Vagina (tissue), 2 donors: ENCODE results near the gene ZBTB40. TPM values are rescaled to one million over a fixed set of nuclear protein-coding genes. Genes with fewer than 3 reads are reported as not detected.

Experiments used
- DNase-seq, 2 donors: peaks; one replicate each; pipeline ENCODE4 v3.0.0-alpha.2; 2017; ENCODE audit errors: extremely low spot score in 2 of 2
- H3K27ac ChIP-seq: fragments of 200-600 bp; sonication (generic); one replicate; pipeline ENCODE4 v1.5.1; 2019
- H3K27me3 ChIP-seq: fragments of 200-600 bp; sonication (generic); one replicate; pipeline ENCODE4 v1.5.1; 2019
- H3K36me3 ChIP-seq, 2 donors: fragments of 200-600 bp; sonication (generic); one replicate each; pipeline ENCODE4 v1.5.1; 2017 to 2019
- H3K4me1 ChIP-seq: fragments of 200-600 bp; sonication (generic); one replicate; pipeline ENCODE4 v1.5.1; 2019
- H3K4me3 ChIP-seq, 2 donors: fragments of 200-600 bp; sonication (generic); 1 replicate in 1 of 2; 2 replicates in 1 of 2; pipeline ENCODE4 v1.5.1; 2016 to 2019
- H3K9me3 ChIP-seq: fragments of 200-600 bp; sonication (generic); one replicate; pipeline ENCODE4 v1.5.1; 2019
- POLR2A ChIP-seq, 2 donors: fragments of 450-650 bp; IDR thresholded peaks; one replicate each; pipeline ENCODE4 v1.6.1; 2017; ENCODE audit warnings: antibody characterized with exemption in 2 of 2, mild to moderate bottlenecking in 2 of 2, moderate library complexity in 2 of 2
- POLR2AphosphoS5 ChIP-seq, 2 donors: sonication (generic); formaldehyde crosslinking; IDR thresholded peaks; one replicate each; pipeline ENCODE4 v1.9.0; 2017; ENCODE audit warnings: antibody characterized with exemption in 2 of 2, mild to moderate bottlenecking in 2 of 2, low read depth in 1 of 2; ENCODE audit not compliant: insufficient read depth in 1 of 2
- intact Hi-C: fragments of 100-400 bp; cut with DNase I; formaldehyde crosslinking; loops from one replicate; pipeline ENCODE4 v1.15.1; 2023
- total RNA-seq: library from RNA; depleted of rRNA; stranded (reverse); fragments of >200 nt; gene quantifications from one replicate; pipeline ENCODE4 v1.2.3, GENCODE V29; 2016
- TF ChIP-seq, protein P1 (sequence below), 3 experiments: fragments of 450-650 bp in 2 of 3; fragments of 200-600 bp in 1 of 3; sonication (generic) in 1 of 3; IDR thresholded peaks; one replicate each; pipeline ENCODE4 v1.5.1; 2017 to 2019; ENCODE audit warnings: antibody characterized with exemption in 3 of 3, mild to moderate bottlenecking in 2 of 3, moderate library complexity in 2 of 3

Gene ZBTB40
- total RNA-seq, 1 donor from 2014 or later: 14.7 TPM

DNA sequence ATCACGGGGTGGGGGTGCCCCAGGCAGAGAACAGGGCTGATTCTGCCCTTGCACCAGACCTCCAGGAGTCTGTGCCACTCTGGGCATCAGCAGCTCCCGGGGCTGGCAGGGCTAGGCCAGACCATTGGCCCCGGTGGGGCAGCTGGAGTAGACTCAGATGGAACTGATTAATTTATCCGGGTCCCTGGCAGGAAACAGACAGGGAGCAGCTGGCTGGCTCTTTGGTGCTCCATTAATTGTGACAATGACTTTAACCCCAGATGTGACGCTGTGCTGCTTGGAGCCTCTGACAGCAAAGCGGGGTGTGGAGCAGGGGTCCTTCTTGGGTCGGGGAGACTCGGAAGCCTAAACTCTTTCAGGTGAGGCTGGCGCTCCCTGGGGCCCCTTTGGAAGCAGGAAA is 121.2 kb downstream of the ZBTB40 start:
- Histone ChIP-seq H3K36me3 (no peaks in the 10 kb centered on the region), H3K4me3 (no peak overlapping the region), H3K27ac (no peak overlapping the region), H3K27me3 (no peaks in the 10 kb centered on the region), H3K4me1 (no peaks in the 10 kb centered on the region), H3K9me3 (no peaks in the 10 kb centered on the region)
- TF ChIP-seq POLR2A (IDR thresholded peaks at IDR 0.05): no peak
- TF ChIP-seq POLR2AphosphoS5 (IDR thresholded peaks at IDR 0.05; ENCODE audit: insufficient read depth in 1 of 2, low read depth in 1 of 2): no peak
- intact Hi-C loops: no loop called here
- no peak for DNase-seq

DNA sequence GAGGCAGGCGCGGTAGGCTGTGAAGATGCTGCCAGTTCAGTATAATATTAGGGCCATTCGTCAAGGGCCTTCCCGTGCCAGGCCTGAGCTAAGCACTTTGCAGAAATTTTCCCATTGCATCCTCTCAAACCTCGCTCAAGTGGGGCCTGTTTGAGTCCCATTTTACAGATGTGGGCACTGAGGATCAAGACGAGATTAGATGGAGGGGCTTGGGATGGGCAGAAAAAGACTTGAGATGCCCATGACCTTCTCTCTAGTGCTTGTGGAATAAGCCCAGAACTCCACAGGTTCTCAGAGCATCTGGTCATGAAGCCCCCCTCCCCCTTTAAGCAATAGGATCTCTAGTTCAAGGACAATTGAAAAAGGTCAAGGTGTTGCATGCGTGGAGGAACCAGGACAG is 121.6 kb downstream of the ZBTB40 start:
- Histone ChIP-seq H3K27me3 (no peaks in the 10 kb centered on the region), H3K9me3 (no peaks in the 10 kb centered on the region), H3K27ac (no peak overlapping the region), H3K36me3 (no peaks in the 10 kb centered on the region), H3K4me1 (no peaks in the 10 kb centered on the region), H3K4me3 (no peak overlapping the region)
- DNase-seq: no peak
- intact Hi-C loops: no loop called here
- TF ChIP-seq POLR2AphosphoS5 (IDR thresholded peaks at IDR 0.05; ENCODE audit: insufficient read depth in 1 of 2, low read depth in 1 of 2) (no peak), POLR2A (IDR thresholded peaks at IDR 0.05) (no peak)
- TF ChIP-seq, protein P1, sequence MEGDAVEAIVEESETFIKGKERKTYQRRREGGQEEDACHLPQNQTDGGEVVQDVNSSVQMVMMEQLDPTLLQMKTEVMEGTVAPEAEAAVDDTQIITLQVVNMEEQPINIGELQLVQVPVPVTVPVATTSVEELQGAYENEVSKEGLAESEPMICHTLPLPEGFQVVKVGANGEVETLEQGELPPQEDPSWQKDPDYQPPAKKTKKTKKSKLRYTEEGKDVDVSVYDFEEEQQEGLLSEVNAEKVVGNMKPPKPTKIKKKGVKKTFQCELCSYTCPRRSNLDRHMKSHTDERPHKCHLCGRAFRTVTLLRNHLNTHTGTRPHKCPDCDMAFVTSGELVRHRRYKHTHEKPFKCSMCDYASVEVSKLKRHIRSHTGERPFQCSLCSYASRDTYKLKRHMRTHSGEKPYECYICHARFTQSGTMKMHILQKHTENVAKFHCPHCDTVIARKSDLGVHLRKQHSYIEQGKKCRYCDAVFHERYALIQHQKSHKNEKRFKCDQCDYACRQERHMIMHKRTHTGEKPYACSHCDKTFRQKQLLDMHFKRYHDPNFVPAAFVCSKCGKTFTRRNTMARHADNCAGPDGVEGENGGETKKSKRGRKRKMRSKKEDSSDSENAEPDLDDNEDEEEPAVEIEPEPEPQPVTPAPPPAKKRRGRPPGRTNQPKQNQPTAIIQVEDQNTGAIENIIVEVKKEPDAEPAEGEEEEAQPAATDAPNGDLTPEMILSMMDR (IDR thresholded peaks at IDR 0.05): no peak

DNA sequence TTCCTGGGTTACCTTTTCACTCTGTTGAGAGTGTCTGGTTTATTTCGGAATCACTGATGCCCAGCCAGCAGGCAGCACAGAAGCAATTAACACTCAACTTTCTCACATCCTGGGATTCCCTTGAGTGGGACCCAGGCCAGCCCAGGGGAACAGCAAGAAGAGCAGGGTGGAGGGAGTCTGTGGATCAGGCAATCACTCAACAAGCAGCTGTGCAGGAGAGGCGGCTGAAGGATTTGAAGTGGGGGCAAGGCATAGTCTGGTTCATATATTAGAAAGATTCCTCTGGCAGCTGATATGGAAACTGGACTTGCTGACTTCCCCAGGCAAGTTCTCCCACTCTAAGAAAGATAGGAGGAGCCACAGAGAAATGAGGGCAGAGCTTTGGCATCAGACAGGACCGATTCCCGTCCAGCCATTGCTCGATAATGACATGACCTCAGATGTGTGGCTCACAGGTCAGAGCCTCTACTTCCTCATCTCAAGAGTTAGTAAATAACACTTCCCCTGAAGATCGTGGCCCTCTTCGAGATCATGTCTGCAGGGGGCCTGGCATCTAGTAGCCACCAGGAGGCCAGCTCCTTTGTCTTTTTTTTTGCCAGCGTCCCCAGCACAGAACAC is 124.0 kb downstream of the ZBTB40 start:
- Histone ChIP-seq H3K27me3 (no peaks in the 10 kb centered on the region), H3K4me1 (no peaks in the 10 kb centered on the region), H3K9me3 (no peaks in the 10 kb centered on the region), H3K27ac (no peak overlapping the region), H3K36me3 (no peaks in the 10 kb centered on the region), H3K4me3 (no peak overlapping the region)
- DNase-seq: no peak
- TF ChIP-seq POLR2AphosphoS5 (IDR thresholded peaks at IDR 0.05; ENCODE audit: insufficient read depth in 1 of 2, low read depth in 1 of 2): no peak
- TF ChIP-seq, protein P1 (IDR thresholded peaks at IDR 0.05): no peak
- no peak for TF ChIP-seq POLR2A (IDR thresholded peaks at IDR 0.05)
- intact Hi-C loops: no loop called here

DNA sequence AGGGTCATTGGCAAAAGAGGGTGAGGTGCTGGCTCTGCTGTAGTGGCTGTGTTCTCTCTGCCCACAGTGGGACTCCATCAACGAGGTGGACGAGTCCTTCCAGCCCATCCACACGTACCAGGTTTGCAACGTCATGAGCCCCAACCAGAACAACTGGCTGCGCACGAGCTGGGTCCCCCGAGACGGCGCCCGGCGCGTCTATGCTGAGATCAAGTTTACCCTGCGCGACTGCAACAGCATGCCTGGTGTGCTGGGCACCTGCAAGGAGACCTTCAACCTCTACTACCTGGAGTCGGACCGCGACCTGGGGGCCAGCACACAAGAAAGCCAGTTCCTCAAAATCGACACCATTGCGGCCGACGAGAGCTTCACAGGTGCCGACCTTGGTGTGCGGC is 124.5 kb downstream of the ZBTB40 start:
- no peak for TF ChIP-seq POLR2A (IDR thresholded peaks at IDR 0.05)
- TF ChIP-seq, protein P1 (IDR thresholded peaks at IDR 0.05): no peak
- no peak for TF ChIP-seq POLR2AphosphoS5 (IDR thresholded peaks at IDR 0.05; ENCODE audit: insufficient read depth in 1 of 2, low read depth in 1 of 2)
- DNase-seq: no peak
- no peak overlapping the region for H3K27ac ChIP-seq
- intact Hi-C loops: no loop called here
- H3K27me3 ChIP-seq: no peaks in the 10 kb centered on the region
- H3K9me3 ChIP-seq: no peaks in the 10 kb centered on the region
- H3K36me3 ChIP-seq: no peaks in the 10 kb centered on the region
- no peaks in the 10 kb centered on the region for H3K4me1 ChIP-seq
- H3K4me3 ChIP-seq: no peak overlapping the region

DNA sequence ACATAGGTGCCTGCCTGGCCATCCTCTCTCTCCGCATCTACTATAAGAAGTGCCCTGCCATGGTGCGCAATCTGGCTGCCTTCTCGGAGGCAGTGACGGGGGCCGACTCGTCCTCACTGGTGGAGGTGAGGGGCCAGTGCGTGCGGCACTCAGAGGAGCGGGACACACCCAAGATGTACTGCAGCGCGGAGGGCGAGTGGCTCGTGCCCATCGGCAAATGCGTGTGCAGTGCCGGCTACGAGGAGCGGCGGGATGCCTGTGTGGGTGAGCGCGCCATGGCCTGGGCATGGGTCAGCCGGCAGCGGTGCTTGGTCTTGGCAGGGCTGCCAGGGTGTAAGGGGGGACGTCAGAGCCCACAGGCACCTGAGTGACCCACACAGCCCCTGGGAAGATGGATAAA is 125.0 kb downstream of the ZBTB40 start:
- no peak for DNase-seq
- H3K4me1 ChIP-seq: no peaks in the 10 kb centered on the region
- H3K27ac ChIP-seq: no peak overlapping the region
- H3K27me3 ChIP-seq: no peaks in the 10 kb centered on the region
- intact Hi-C loops: no loop called here
- H3K9me3 ChIP-seq: no peaks in the 10 kb centered on the region
- H3K4me3 ChIP-seq: no peak overlapping the region
- no peaks in the 10 kb centered on the region for H3K36me3 ChIP-seq
- TF ChIP-seq POLR2A (IDR thresholded peaks at IDR 0.05) (no peak), POLR2AphosphoS5 (IDR thresholded peaks at IDR 0.05; ENCODE audit: insufficient read depth in 1 of 2, low read depth in 1 of 2) (no peak)
- TF ChIP-seq, protein P1 (IDR thresholded peaks at IDR 0.05): no peak
